ENCODE results near the gene EFCAB5. TPM values are rescaled to one million over a fixed set of nuclear protein-coding genes. Genes with fewer than 3 reads are reported as not detected.
"Not testable (repeated sequence)": the region's sequence is repeated elsewhere in the genome, so short reads cannot be mapped to it uniquely, and the experiment has no call there.

Gene EFCAB5
- polyA plus RNA-seq (2013, experiment 1 of 4), result 1.00 TPM
- polyA plus RNA-seq (2013, experiment 2 of 4), result 0.87 TPM
- polyA plus RNA-seq (2013, experiment 3 of 4), result 0.37 TPM
- polyA plus RNA-seq (2013, experiment 4 of 4), result 0.49 TPM

DNA sequence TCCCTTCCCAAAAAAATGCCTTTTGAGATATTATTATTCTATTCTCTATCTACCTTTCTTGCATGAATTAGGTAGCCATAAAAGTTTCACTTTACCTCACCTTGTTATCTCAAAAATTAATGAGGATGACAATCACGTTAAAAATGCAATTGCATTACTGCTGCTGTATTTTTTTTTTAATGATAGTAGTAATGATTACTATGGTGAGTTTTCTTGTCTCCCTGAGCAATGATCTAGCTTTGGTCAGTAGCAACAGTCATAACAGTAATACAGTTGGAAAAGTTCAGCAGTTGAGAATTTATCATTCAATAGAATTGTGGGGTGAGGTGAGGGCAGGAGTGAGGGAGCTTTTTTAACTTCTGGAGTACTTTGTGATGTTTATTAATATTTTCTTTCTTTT lies at the start of gene EFCAB5:
Gene EFCAB5 (plus strand): TSS at position 301 of the 400 bp plus-strand sequence. CDS start 163 bp downstream, outside the sequence.
- 80 to 100% methylated on average over 1 of the region's 1 CpG for WGBS, 2 experiments
- no peak within 1 kb of the TSS for H3K27ac ChIP-seq (ENCODE audit: insufficient read depth, low read depth, low read length, poor library complexity, severe bottlenecking)
- no peaks in the 10 kb centered on the region for H3K36me3 ChIP-seq (ENCODE audit: control insufficient read depth, insufficient read depth, low read length)
- H3K4me1 ChIP-seq (ENCODE audit: control insufficient read depth, insufficient read depth, low read length), result no peaks in the 10 kb centered on the region
- no peaks in the 10 kb centered on the region for H3K9me3 ChIP-seq (ENCODE audit: control insufficient read depth, low read length)
- no peak within 1 kb of the TSS for H3K4me3 ChIP-seq (ENCODE audit: insufficient read depth, low read depth, low read length)
- no peaks in the 10 kb centered on the region for H3K27me3 ChIP-seq (ENCODE audit: control insufficient read depth, insufficient read depth, low read length, poor library complexity, severe bottlenecking)

DNA sequence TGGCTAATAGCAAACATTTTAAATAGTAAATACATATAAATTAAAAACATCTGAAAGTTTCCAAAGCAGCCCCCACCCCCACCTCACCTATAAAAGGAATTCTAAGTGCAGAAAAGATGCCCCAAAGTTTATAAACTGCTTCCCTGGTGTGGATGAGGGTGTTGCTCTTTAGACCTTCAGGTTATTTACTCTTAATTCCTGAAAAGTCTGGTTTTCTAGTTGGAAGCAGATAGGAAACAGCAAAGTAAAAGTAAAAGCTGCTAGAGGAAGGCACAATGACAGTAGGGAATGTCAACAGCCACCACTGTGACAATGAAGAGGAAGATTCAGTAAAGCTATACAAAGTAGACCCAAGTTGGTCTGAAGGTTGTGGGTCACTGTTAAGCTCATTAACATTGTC lies 49.2 kb upstream of the EFCAB5 start:
- Histone ChIP-seq H3K4me3 (ENCODE audit: insufficient read depth, low read depth, low read length) (no peak overlapping the region), H3K4me1 (ENCODE audit: control insufficient read depth, insufficient read depth, low read length) (no peaks in the 10 kb centered on the region), H3K36me3 (ENCODE audit: control insufficient read depth, insufficient read depth, low read length) (no peaks in the 10 kb centered on the region), H3K27ac (ENCODE audit: insufficient read depth, low read depth, low read length, poor library complexity, severe bottlenecking) (no peak overlapping the region), H3K27me3 (ENCODE audit: control insufficient read depth, insufficient read depth, low read length, poor library complexity, severe bottlenecking) (no peaks in the 10 kb centered on the region), H3K9me3 (ENCODE audit: control insufficient read depth, low read length) (no peaks in the 10 kb centered on the region)

DNA sequence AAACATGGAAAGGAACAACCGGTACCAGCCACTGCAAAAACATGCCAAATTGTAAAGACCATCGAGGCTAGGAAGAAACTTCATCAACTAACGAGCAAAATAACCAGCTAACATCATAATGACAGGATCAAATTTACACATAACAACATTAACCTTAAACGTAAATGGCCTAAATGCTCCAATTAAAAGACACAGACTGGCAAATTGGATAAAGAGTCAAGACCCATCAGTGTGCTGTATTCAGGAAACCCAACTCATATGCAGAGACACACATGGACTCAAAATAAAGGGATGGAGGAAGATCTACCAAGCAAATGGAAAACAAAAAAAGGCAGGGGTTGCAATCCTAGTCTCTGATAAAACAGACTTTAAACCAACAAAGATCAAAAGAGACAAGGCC lies 44.3 kb upstream of the EFCAB5 start:
- WGBS, 2 experiments, result 85 to 89% methylated on average over 4 of the region's 4 CpGs

DNA sequence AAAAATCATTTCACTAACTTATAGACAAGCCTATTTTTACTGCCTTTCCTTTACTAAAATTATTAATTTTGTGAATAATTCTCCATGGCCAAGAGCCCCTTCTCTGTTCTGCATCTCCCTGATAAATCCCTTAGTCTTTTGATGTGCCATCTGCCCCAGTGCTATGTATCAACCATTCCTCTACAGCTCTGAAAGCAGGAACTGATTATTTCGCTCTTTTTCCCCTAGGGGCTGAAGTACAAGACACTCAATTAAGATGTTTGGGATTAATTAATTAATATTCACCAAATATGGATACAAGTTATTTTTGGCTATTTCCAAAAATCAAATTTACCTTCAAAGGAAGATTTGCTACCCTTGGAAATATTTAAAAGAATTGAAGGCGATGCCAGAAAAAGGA lies 38.0 kb upstream of the EFCAB5 start:
- 88 to 100% methylated on average over 1 of the region's 2 CpGs for WGBS, 2 experiments

More for the DNA sequence above, 44.3 kb upstream of the EFCAB5 start:
- not testable (repeated sequence) for H3K9me3 ChIP-seq (ENCODE audit: control insufficient read depth, low read length); H3K36me3 ChIP-seq (ENCODE audit: control insufficient read depth, insufficient read depth, low read length); H3K4me1 ChIP-seq (ENCODE audit: control insufficient read depth, insufficient read depth, low read length); H3K4me3 ChIP-seq (ENCODE audit: insufficient read depth, low read depth, low read length); H3K27me3 ChIP-seq (ENCODE audit: control insufficient read depth, insufficient read depth, low read length, poor library complexity, severe bottlenecking); H3K27ac ChIP-seq (ENCODE audit: insufficient read depth, low read depth, low read length, poor library complexity, severe bottlenecking)

DNA sequence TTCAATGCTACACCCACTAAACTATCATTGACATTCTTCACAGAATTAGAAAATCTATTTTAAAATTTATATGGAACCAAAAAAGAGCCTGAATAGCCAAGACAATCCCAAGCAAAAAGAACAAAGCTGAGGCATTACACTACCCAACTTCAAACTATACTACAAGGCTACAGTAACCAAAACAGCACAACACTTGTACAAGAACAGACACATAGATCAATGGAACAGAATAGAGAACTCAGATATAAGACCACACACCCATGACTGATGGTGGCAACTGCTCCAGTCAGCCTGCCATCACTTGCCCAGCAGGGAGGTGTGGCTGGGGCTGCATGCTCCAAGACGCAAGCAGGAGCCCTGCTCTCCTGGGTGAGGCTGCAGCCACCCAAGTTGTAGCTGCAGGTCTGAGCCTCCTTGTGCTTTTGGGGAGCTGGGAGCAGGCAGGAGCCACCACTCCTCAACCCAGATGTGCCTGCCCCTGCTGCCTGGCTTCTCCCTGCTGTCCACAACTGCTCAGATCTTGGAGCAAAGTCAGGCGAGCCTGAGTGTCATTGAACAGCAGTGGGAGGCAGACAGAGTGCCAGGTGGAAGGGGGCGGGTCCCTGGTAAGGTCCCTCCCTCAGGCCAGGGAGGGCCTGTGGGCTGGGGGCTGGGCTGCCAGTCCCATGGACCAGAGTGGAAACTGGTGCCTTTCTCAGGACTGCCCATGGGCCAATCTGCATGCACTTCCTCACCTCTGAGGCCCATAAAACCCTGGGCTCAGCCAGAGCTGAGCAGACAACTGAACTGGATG lies 36.2 kb upstream of the EFCAB5 start:
- Histone ChIP-seq H3K9me3 (ENCODE audit: control insufficient read depth, low read length) (no peaks in the 10 kb centered on the region), H3K36me3 (ENCODE audit: control insufficient read depth, insufficient read depth, low read length) (no peaks in the 10 kb centered on the region), H3K27ac (ENCODE audit: insufficient read depth, low read depth, low read length, poor library complexity, severe bottlenecking) (no peak overlapping the region), H3K4me3 (ENCODE audit: insufficient read depth, low read depth, low read length) (no peak overlapping the region), H3K27me3 (ENCODE audit: control insufficient read depth, insufficient read depth, low read length, poor library complexity, severe bottlenecking) (no peaks in the 10 kb centered on the region), H3K4me1 (ENCODE audit: control insufficient read depth, insufficient read depth, low read length) (no peaks in the 10 kb centered on the region)
- 92% methylated on average over 3 of the region's 3 CpGs for WGBS, 2 experiments

More for the DNA sequence above, 38.0 kb upstream of the EFCAB5 start:
- Histone ChIP-seq H3K27me3 (ENCODE audit: control insufficient read depth, insufficient read depth, low read length, poor library complexity, severe bottlenecking) (no peaks in the 10 kb centered on the region), H3K36me3 (ENCODE audit: control insufficient read depth, insufficient read depth, low read length) (no peaks in the 10 kb centered on the region), H3K9me3 (ENCODE audit: control insufficient read depth, low read length) (no peaks in the 10 kb centered on the region), H3K4me3 (ENCODE audit: insufficient read depth, low read depth, low read length) (no peak overlapping the region), H3K4me1 (ENCODE audit: control insufficient read depth, insufficient read depth, low read length) (no peaks in the 10 kb centered on the region), H3K27ac (ENCODE audit: insufficient read depth, low read depth, low read length, poor library complexity, severe bottlenecking) (no peak overlapping the region)

DNA sequence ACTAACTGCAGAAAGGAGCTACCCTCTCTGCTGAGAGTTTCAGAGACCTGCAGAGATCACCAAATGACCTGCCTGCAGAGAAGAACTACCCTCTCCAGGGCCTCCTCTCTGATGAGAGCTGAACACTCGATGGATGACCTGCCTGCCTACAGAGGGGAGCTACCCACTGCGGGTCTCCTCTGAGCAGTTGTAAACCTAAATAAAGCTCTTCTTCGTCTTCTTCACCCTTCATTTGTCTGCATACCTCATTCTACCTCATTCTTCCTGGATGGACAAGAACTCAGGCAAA lies 35.6 kb upstream of the EFCAB5 start:
- Histone ChIP-seq H3K4me3 (ENCODE audit: insufficient read depth, low read depth, low read length) (no peak overlapping the region), H3K27ac (ENCODE audit: insufficient read depth, low read depth, low read length, poor library complexity, severe bottlenecking) (no peak overlapping the region), H3K4me1 (ENCODE audit: control insufficient read depth, insufficient read depth, low read length) (no peaks in the 10 kb centered on the region), H3K27me3 (ENCODE audit: control insufficient read depth, insufficient read depth, low read length, poor library complexity, severe bottlenecking) (no peaks in the 10 kb centered on the region), H3K9me3 (ENCODE audit: control insufficient read depth, low read length) (no peaks in the 10 kb centered on the region), H3K36me3 (ENCODE audit: control insufficient read depth, insufficient read depth, low read length) (no peaks in the 10 kb centered on the region)
- WGBS, 2 experiments, result 88 to 90% methylated on average over 3 of the region's 3 CpGs

DNA sequence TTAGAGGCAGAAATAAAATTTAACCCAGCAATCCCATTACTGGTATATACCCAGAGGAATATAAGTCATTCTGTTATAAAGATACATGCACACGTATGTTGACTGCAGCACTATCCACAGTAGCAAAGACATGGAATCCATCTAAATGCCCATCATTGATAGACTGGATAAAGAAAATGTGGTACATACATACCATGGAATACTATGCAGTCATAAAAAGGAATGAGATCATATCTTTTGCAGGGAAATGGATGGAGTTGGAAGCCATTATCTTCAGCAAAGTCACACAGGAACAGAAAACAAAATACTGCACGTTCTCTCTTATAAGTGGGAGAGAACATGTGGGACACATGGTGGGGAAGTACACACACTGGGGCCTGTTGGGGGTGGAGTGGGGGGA lies 34.5 kb upstream of the EFCAB5 start:
- Histone ChIP-seq H3K4me3 (ENCODE audit: insufficient read depth, low read depth, low read length) (no peak overlapping the region), H3K9me3 (ENCODE audit: control insufficient read depth, low read length) (no peaks in the 10 kb centered on the region), H3K27me3 (ENCODE audit: control insufficient read depth, insufficient read depth, low read length, poor library complexity, severe bottlenecking) (no peaks in the 10 kb centered on the region), H3K36me3 (ENCODE audit: control insufficient read depth, insufficient read depth, low read length) (no peaks in the 10 kb centered on the region), H3K4me1 (ENCODE audit: control insufficient read depth, insufficient read depth, low read length) (no peaks in the 10 kb centered on the region), H3K27ac (ENCODE audit: insufficient read depth, low read depth, low read length, poor library complexity, severe bottlenecking) (no peak overlapping the region)
- WGBS, 2 experiments, result 94 to 99% methylated on average over 1 to 2 of the region's 2 CpGs

DNA sequence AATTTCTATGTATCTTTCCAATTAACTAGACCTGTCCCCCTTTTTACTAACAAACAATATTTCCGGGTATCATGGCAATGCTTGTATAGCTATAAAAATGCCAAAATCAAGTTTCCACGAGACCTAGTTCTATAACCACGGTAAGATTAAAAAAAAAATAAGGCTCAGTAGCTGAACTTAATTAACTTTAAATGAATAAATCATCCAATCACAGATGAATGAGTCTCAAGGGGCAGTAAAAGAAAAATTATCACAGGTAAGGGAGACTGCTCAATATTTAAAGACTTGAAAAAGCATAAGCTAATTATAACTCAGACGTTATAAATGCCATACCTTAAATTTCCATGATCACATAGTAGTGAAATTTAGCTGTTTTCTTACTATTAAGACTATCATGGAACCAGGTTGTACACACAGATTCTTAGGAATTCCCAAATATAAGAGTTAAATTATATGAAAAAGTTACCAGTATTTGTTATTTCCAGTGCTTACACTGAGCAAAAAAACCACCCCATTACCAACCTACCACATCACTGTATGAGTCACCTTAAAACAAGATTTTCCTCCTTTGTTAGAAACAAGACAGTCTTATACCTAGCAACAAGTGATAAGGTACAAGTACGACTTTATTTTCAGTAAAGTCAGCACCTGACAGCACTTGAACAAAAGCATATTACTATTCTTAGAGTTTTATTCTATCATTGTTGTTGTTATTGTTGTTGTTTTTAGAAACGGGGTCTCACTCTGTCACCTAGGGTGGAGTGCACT lies 32.0 kb upstream of the EFCAB5 start:
- WGBS, 2 experiments, result 91 to 95% methylated on average over 4 to 5 of the region's 6 CpGs
- no peaks in the 10 kb centered on the region for H3K36me3 ChIP-seq (ENCODE audit: control insufficient read depth, insufficient read depth, low read length)
- no peak overlapping the region for H3K4me3 ChIP-seq (ENCODE audit: insufficient read depth, low read depth, low read length)
- no peaks in the 10 kb centered on the region for H3K9me3 ChIP-seq (ENCODE audit: control insufficient read depth, low read length)
- no peak overlapping the region for H3K27ac ChIP-seq (ENCODE audit: insufficient read depth, low read depth, low read length, poor library complexity, severe bottlenecking)
- no peaks in the 10 kb centered on the region for H3K4me1 ChIP-seq (ENCODE audit: control insufficient read depth, insufficient read depth, low read length)
- H3K27me3 ChIP-seq (ENCODE audit: control insufficient read depth, insufficient read depth, low read length, poor library complexity, severe bottlenecking), result no peaks in the 10 kb centered on the region

DNA sequence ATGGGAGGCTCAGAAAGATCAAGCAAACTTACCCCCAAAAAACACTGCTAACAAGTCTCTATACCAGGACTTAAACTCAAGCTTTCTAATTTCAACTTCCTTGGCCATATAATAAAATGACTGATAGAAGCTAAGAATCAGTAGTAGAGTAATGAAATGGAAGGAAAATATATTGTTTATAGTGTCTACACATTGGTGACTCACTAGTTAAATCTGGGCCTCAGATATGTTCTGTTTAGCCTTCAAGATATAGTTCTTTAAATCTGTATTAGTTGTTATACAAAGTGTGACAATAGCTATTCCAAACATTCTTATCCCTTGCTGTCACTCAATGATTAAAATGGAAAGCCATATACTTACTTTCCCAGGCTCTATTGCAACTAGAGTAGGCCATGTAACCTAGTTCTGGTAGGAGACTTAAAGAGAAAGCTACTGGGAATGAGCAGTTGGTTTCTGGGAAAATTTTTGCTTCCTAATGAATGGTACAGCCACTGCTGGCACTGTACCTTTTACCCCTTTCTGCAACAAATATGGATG lies 29.7 kb upstream of the EFCAB5 start:
- H3K9me3 ChIP-seq (ENCODE audit: control insufficient read depth, low read length), result no peaks in the 10 kb centered on the region
- no peaks in the 10 kb centered on the region for H3K4me1 ChIP-seq (ENCODE audit: control insufficient read depth, insufficient read depth, low read length)
- H3K4me3 ChIP-seq (ENCODE audit: insufficient read depth, low read depth, low read length), result no peak overlapping the region
- H3K27me3 ChIP-seq (ENCODE audit: control insufficient read depth, insufficient read depth, low read length, poor library complexity, severe bottlenecking), result no peaks in the 10 kb centered on the region
- no peak overlapping the region for H3K27ac ChIP-seq (ENCODE audit: insufficient read depth, low read depth, low read length, poor library complexity, severe bottlenecking)
- H3K36me3 ChIP-seq (ENCODE audit: control insufficient read depth, insufficient read depth, low read length), result no peaks in the 10 kb centered on the region

DNA sequence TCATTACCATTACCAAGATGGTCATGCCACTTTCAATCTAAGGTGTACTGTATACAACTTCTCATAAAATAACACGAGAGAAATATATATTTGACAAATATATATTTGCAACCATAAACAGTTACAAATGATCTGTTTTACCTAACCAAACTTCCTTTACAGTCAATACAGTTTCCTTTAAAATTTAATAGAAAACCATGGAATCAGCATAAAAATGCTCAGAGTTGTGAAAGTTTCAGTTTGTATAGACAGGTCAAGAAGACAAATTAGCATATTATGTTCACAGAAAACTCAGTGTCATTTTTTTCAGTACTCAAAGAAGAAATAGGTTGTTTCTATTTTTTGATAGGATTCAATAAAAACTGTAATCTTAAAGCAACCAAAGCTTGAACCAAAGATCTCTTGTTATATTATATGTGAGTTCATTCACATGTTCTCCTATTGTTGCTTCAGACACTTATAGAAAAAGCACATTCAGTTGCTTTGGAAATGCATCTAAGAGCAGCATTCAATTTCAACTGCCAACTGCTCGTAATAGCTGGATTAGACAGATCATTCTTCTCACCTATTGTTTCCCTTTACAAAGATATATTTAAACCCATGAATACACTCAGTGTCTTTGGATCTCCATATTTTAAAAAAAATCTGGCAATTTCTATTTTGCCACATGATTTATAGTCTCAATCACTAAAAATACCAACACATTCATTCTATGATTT lies 26.5 kb upstream of the EFCAB5 start:
- H3K27me3 ChIP-seq (ENCODE audit: control insufficient read depth, insufficient read depth, low read length, poor library complexity, severe bottlenecking), result no peaks in the 10 kb centered on the region
- H3K4me1 ChIP-seq (ENCODE audit: control insufficient read depth, insufficient read depth, low read length), result no peaks in the 10 kb centered on the region
- no peaks in the 10 kb centered on the region for H3K36me3 ChIP-seq (ENCODE audit: control insufficient read depth, insufficient read depth, low read length)
- H3K9me3 ChIP-seq (ENCODE audit: control insufficient read depth, low read length), result no peaks in the 10 kb centered on the region
- H3K4me3 ChIP-seq (ENCODE audit: insufficient read depth, low read depth, low read length), result no peak overlapping the region
- WGBS, 2 experiments, result 91 to 93% methylated on average over 1 to 2 of the region's 2 CpGs
- H3K27ac ChIP-seq (ENCODE audit: insufficient read depth, low read depth, low read length, poor library complexity, severe bottlenecking), result no peak overlapping the region
